Keratinocyte (primary cell): ENCODE measurements around the gene RAB35. TPM values are rescaled to one million over a fixed set of nuclear protein-coding genes. Genes with fewer than 3 reads are reported as not detected.

Experiments
- DNase-seq: peaks from one replicate; pipeline ENCODE4 v3.0.0-alpha.2; 2011; ENCODE audit warnings: low read depth, missing footprints, low spot score
- FAIRE-seq: peaks from 2 replicates; lab custom pipeline; 2011; peaks lifted over from hg19 to GRCh38; lab: Jason Lieb, UNC
- H2AFZ ChIP-seq: 2 replicates; pipeline ENCODE4 v1.6.0; 2012; ENCODE audit warnings: low read length, control low read depth, inconsistent platforms; ENCODE audit not compliant: control insufficient read depth
- H3K27ac ChIP-seq: 2 replicates; pipeline ENCODE4 v1.5.1; 2011; ENCODE audit warnings: low read length; ENCODE audit not compliant: control insufficient read depth, insufficient read depth
- H3K27me3 ChIP-seq: 3 replicates; pipeline ENCODE4 v1.6.0; 2011; ENCODE audit warnings: low read length; ENCODE audit not compliant: control insufficient read depth, insufficient read depth; ENCODE audit errors: extremely low read depth
- H3K36me3 ChIP-seq, 2 experiments: 2 replicates in 1 of 2; 3 replicates in 1 of 2; pipeline ENCODE4 v1.5.1; 2011; ENCODE audit warnings: low read length in 2 of 2, mild to moderate bottlenecking in 1 of 2; ENCODE audit not compliant: control insufficient read depth in 2 of 2, insufficient read depth in 2 of 2; ENCODE audit errors: extremely low read depth in 1 of 2
- H3K4me1 ChIP-seq: 3 replicates; pipeline ENCODE4 v1.5.1; 2011; ENCODE audit warnings: low read length; ENCODE audit not compliant: control insufficient read depth, insufficient read depth; ENCODE audit errors: extremely low read depth
- H3K4me2 ChIP-seq: 3 replicates; pipeline ENCODE4 v1.6.0; 2011; ENCODE audit warnings: low read depth, low read length; ENCODE audit not compliant: control insufficient read depth, insufficient read depth; ENCODE audit errors: extremely low read depth
- H3K4me3 ChIP-seq, 3 experiments: fragments of 200-600 bp in 1 of 3; sonication (generic) in 1 of 3; 2 replicates in 2 of 3; 3 replicates in 1 of 3; pipeline ENCODE4 v1.5.1; 2011 to 2016; ENCODE audit warnings: low read length in 3 of 3, mild to moderate bottlenecking in 3 of 3, control low read depth in 2 of 3, inconsistent platforms in 1 of 3, low read depth in 1 of 3, mixed read lengths in 1 of 3, mixed run types in 1 of 3, moderate library complexity in 1 of 3; ENCODE audit not compliant: control insufficient read depth in 2 of 3, insufficient read depth in 2 of 3; ENCODE audit errors: extremely low read depth in 1 of 3
- H3K79me2 ChIP-seq: 2 replicates; pipeline ENCODE4 v1.6.0; 2012; ENCODE audit warnings: low read length; ENCODE audit not compliant: control insufficient read depth, insufficient read depth
- H3K9ac ChIP-seq: 3 replicates; pipeline ENCODE4 v1.6.0; 2011; ENCODE audit warnings: low read length; ENCODE audit not compliant: control insufficient read depth, insufficient read depth; ENCODE audit errors: extremely low read depth
- H3K9me1 ChIP-seq: 3 replicates; pipeline ENCODE4 v1.6.0; 2011; ENCODE audit warnings: low read length; ENCODE audit not compliant: control insufficient read depth, insufficient read depth; ENCODE audit errors: extremely low read depth
- H3K9me3 ChIP-seq: 2 replicates; pipeline ENCODE4 v1.5.1; 2012; ENCODE audit warnings: low read depth, low read length; ENCODE audit not compliant: control insufficient read depth
- H4K20me1 ChIP-seq: 3 replicates; pipeline ENCODE4 v1.6.0; 2011; ENCODE audit warnings: low read length; ENCODE audit not compliant: control insufficient read depth, insufficient read depth; ENCODE audit errors: extremely low read depth
- CTCF ChIP-seq, 3 experiments: IDR thresholded peaks in 1 of 3; conservative IDR thresholded peaks in 1 of 3; optimal IDR thresholded peaks in 1 of 3; 2 replicates in 2 of 3; 3 replicates in 1 of 3; pipeline versions ENCODE3 to v1.5.1; 2011; ENCODE audit warnings: low read length in 3 of 3, mild to moderate bottlenecking in 3 of 3, moderate library complexity in 2 of 3, control low read depth in 1 of 3, inconsistent platforms in 1 of 3; ENCODE audit not compliant: insufficient read depth in 2 of 3; ENCODE audit errors: extremely low read depth in 1 of 3
- EZH2 ChIP-seq: IDR thresholded peaks from one replicate; pipeline ENCODE4 v1.6.1; 2012; ENCODE audit warnings: inconsistent platforms, mild to moderate bottlenecking, low read length, moderate library complexity
- dilution Hi-C: fragments of 300-500 bp; cut with MboI; formaldehyde crosslinking; loops from one replicate; pipeline ENCODE4 v1.7.0; 2020; ENCODE audit warnings: low sequenced_read_pairs; ENCODE audit not compliant: extremely low pct_ligation_motif_present
- polyA plus RNA-seq, 5 experiments: library from polyadenylated mRNA; depleted of rRNA in 3 of 5; stranded (reverse) in 3 of 5; stranded (forward) in 1 of 5; unstranded in 1 of 5; fragments of >200 nt; gene quantifications; 1 replicate in 1 of 5; 2 replicates in 3 of 5; 3 replicates in 1 of 5; pipeline versions ENCODE4 v1.2.1 to v1.2.3, GENCODE V29; 2011 to 2012; ENCODE audit warnings: missing spikeins in 2 of 5, low read depth in 1 of 5, low replicate concordance in 1 of 5

Gene RAB35
- polyA plus RNA-seq, 1 donor (not counting 4 experiments of a cell fraction or from before 2014, with no cell fraction given): 68.4 TPM

- no peaks in the 10 kb centered on the region for H3K27me3 ChIP-seq
- peaks cover 31 to 32% of the 10 kb centered on the region in 2 experiments for H3K36me3 ChIP-seq
- H3K4me1 ChIP-seq: no peaks in the 10 kb centered on the region
- no peak overlapping the region for H3K4me3 ChIP-seq
- no peaks in the 10 kb centered on the region for H3K9me1 ChIP-seq
- no peak overlapping the region for H2AFZ ChIP-seq
- H3K9me3 ChIP-seq: no peaks in the 10 kb centered on the region
- no peak overlapping the region for H3K4me2 ChIP-seq
- TF ChIP-seq CTCF (optimal IDR thresholded peaks at IDR 0.05 in 1 of 3, IDR thresholded peaks at IDR 0.05 in 1 of 3, conservative IDR thresholded peaks at IDR 0.05 in 1 of 3; ENCODE audit: extremely low read depth in 1 of 3, insufficient read depth in 2 of 3, low read length in 3 of 3) (no peak), EZH2 (no peak)
- no peak overlapping the region for H3K9ac ChIP-seq
- dilution Hi-C loops: no loop called here
- DNase-seq (no peak), FAIRE-seq (no peak)
- H4K20me1 ChIP-seq: peaks cover 5% of the 10 kb centered on the region
- H3K79me2 ChIP-seq: peaks cover 13% of the 10 kb centered on the region
- no peak overlapping the region for H3K27ac ChIP-seq
Observed at GRCh38 chr12:120095331-120095730, 21.2 kb downstream of the RAB35 start.

GRCh38 chr12:120094485-120094884 lies 22.1 kb downstream of the RAB35 start:
- Histone ChIP-seq H4K20me1 (peaks cover 3% of the 10 kb centered on the region), H2AFZ (no peak overlapping the region), H3K9me1 (no peaks in the 10 kb centered on the region), H3K27ac (no peak overlapping the region), H3K4me1 (no peaks in the 10 kb centered on the region), H3K79me2 (peaks cover 5% of the 10 kb centered on the region), H3K36me3 (peaks cover 27 to 31% of the 10 kb centered on the region in 2 experiments), H3K9me3 (no peaks in the 10 kb centered on the region), H3K4me3 (no peak overlapping the region), H3K27me3 (no peaks in the 10 kb centered on the region), H3K9ac (no peak overlapping the region), H3K4me2 (no peak overlapping the region)
- dilution Hi-C loops: no loop called here
- DNase-seq (no peak), FAIRE-seq (no peak)
- TF ChIP-seq CTCF (optimal IDR thresholded peaks at IDR 0.05 in 1 of 3, IDR thresholded peaks at IDR 0.05 in 1 of 3, conservative IDR thresholded peaks at IDR 0.05 in 1 of 3; ENCODE audit: extremely low read depth in 1 of 3, insufficient read depth in 2 of 3, low read length in 3 of 3): no peak
- no peak for TF ChIP-seq EZH2
